NCI-H2227 (cell line): Measurements from ENCODE around the gene RXRB.
"Not testable (repeated sequence)": the region's sequence is repeated elsewhere in the genome, so short reads cannot be mapped to it uniquely, and the experiment has no call there.

Experiments
- DNase-seq: peaks from one replicate; lab custom pipeline; 2025; ENCODE audit not compliant: unreplicated experiment; lab: John Stamatoyannopoulos, UW

RXRB gene

DNA sequence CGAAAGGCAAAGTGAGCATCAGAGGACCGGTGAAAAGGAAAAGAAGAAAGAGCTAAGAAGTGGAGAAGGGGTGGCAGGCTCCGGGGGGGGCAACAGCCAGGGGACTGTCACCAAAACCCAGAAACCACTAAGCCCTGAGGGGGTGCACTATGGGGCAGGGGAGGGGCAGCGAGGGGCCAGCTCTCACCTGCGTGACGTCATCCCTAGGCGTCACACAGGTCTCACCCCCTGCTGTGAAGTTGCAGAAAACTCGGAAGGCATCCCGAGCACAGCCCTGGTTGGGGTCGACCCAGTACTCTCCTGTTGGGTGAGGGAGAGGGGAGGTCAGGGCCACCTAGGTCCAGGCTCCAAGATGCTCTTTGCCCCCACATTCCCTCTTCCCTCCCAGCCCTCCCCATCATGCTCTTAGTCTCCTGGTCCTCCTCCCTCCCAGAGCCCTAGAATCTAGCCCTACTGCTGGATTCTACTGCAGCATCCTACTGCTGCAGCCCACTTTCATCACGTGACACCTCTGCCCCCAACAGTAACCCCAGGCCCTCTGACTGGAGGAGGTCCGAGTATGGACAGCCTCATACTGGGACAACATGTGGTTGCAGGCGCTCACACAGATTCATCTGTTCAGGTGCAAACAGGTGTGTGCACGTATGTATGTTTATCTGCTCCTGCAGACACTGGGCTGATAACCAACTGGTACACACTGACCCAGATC lies 35.6 kb downstream of the RXRB start:
- DNase-seq = no peak

DNA sequence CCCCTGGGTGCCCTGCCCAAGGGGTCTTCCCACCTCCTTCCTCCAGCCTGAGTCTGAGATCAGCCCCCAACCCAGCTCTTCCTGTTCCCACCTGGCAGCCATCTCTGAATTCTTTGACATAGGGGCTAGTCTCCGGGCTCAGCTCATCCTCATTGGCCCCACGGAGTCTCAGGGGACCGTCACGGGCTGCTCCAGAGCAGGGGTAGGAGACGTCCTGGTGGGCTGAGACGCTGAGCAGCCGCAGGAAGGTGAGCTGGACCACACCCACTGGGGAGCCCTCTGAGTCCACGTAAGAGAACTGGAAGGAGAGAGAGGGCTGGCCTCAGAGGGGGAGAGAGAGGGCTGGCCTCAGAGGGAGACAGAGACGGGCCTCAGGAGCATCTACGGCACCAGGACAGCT lies 36.3 kb downstream of the RXRB start:
- no peak for DNase-seq

DNA sequence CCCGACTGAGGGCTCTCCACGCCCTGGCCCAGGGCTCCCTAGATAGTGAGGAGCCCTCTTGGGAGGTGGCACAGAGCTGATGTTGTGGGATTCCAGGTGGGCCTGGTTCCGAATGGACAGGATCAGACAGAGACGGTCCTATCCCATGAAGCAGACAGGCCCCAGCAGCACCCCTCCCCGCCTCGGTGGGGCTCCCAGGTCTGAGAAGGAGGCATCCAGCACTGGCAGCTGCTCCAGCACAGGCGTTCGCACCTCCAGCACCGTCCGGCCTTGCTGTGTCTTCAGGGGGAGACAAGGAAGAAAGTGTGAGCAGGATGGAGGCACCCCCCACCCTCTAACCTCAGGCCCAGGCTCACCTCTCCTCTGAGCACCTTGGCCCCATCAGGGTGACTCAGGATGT lies 36.9 kb downstream of the RXRB start:
- no peak for DNase-seq

DNA sequence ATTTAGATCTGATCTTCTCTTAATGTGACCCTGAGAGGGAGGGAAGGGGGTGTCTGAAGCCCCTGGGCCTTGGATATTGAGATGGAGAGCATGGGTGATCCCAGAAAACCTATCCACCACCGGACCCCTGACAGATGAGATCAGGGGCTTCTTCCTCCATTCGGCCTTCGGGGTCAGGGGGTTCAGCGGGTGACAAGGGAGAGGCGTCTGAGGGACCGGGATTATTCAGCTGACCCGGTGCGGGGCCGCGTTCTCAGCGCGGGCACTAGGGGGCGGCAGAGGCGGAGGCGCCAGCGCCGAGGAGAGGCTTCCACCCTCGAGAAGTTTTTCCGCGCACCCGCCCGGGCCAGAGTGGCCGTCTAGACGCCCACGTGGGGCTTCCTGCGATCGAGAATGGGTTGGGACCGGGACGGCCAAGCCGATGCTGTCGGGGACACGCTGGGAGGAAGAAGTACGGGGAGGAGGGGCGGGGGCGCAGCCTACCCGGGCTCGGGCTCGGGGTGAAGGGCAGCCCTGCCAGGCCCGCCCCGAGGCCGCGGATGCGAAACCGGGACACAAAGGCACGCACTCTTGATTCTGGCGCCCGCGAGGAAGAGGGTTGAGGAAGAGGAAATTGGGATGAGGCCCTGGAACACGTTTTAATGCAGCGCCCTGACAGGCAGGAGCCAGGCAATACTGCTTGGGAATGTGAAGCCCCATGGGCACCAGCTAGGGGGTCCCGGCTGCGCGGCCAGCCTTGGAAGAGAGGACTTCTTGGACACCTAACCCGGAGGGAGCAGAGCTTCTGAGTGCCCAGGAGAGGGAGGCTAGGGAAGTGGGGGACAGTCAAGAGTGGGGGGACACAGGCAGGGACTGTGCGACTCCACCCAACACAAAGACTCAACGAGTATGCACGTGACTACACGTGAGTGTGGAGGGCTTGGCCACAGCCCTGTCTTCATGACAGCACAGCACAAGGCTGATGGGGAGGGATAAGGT lies 38.8 kb downstream of the RXRB start:
- peak; percentile 80 for DNase-seq

DNA sequence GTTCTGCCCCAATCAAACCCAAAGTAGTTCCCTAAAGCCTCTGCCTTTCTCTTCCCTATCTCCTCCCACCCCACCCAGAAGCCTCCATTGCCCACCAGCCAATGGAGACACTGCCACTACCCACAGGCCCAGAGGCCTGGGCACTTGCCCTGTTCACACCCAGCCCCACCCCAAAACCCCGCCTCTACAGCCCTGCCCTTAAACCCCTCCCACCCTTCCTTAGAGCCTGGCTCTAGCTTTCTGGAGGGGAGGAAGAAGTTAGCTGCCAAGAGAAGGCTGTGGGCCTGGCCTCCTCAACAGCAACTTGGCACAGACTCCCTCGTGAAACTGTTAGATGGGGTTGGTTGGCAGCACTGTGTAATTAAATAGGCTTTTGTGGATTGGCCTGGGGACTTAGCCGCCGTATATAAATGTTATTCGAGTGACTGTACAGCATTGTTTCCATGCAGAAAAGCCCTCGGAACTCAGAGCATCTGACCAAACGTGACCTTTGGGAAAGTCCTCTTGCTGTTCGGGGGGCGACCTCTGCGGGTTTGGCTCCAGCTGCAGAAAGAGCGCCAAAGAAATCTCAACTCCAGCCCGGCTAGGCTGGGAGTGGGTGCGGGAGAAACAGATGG lies 39.6 kb downstream of the RXRB start:
- DNase-seq = peak; percentile 19

DNA sequence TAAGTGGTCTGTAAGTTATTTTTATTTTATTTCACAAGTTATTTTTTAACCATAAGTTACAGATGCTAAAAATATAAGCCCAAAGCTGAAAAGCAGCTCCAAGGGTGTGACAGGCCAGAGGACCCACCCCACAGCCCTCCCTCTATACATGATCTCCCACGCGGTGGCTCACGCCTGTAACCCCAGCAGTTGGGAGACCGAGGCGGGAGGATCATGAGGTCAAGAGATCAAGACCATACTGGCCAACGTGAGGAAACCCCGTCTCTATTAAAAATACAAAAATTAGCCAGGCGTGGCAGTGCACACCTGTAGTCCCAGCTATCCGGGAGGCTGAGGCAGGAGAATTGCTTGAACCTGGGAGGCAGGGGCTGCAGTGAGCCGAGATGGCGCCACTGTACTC lies 40.4 kb downstream of the RXRB start:
- DNase-seq = no peak

DNA sequence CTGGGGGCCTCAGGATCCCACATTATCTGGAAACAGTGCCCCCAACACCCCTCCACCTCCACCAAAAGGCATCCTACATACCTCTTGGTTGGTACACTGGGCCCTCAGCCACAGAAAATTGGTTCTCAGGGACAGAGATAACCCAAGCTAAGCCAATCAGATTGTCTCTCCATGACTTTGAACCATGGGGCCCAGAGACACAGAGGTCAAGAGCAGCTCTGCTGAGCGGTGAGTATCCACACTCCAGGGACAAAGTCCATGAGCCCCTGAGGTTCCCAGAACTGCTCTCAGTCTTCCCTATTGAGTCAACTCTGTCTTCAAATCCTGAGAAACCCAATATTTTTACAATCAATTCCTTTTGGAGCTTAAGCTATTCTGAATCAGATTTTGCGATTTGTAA lies 43.5 kb downstream of the RXRB start:
- DNase-seq = no peak

DNA sequence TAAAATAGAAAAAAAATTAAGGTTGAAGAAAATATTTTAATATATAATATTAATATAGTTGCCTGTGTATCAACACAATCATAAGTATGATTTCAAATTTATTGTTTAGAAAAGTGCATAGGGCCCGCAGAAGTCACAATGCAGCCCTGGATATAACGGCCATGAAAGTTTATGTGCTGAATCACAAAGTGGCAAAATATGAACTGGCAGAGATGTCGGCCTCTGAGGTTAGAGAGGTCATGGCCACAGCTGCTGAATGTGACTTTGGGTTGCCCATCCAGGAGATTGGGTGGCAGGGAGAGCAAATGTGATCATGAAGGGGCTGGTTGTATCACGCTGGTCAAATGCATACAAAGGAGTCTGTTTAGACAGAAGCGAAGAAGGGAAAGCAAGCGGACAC lies 43.9 kb downstream of the RXRB start:
- no peak for DNase-seq

DNA sequence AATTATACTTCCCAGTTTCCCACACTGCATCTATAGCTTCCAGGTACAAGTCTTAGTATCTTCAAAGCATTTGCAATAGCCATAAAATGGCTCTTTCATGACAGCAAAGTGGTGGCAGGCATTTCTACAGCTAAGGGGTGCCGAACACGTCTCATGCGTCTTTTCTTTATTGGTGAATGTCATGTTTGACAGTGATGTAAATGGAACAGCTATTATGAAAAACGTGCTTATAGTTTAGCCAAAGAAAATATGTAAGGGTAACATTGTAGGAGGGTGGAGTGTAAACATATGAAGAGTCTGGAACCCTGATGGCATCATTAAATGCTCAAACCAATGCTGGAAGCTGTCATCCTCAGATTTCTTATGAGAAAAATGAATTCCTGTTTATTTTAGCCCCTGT lies 46.1 kb downstream of the RXRB start:
- DNase-seq = no peak

DNA sequence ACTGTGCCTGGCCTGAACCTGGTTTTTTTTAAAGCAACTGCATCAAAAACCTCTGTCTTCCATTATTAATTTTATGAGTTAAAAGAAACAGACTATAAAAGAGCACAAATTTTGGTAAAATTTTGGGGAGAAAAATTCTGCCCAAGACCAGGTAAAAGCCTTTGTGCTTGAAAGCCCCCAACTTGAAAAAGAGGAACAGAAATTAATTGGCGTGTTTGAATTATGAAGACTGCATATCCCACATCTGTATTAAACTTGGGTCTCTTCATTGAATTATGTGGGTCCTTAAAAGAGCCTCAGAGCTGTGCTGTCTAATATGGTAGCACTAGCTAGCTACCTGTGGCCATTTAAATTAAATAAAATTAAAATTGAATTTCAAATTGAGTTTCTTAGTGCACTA lies 49.4 kb downstream of the RXRB start:
- no peak for DNase-seq

DNA sequence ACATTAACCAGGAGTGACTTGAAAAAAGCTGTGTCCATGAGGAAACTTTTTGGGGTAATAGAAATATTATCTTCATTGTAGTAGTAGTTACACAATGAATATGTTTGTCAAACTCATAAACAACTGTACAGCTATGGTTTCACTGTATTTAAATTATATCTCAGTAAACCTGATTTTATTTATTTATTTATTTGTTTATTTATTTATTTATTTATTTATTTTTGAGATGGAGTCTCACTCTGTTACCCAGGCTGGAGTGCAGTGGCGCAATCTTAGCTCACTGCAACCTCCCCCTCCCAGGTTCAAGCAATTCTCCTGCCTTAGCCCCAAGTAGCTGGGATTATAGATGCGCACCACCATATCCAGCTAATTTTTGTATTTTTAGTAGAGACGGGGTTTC lies 49.9 kb downstream of the RXRB start:
- not testable (repeated sequence) for DNase-seq

DNA sequence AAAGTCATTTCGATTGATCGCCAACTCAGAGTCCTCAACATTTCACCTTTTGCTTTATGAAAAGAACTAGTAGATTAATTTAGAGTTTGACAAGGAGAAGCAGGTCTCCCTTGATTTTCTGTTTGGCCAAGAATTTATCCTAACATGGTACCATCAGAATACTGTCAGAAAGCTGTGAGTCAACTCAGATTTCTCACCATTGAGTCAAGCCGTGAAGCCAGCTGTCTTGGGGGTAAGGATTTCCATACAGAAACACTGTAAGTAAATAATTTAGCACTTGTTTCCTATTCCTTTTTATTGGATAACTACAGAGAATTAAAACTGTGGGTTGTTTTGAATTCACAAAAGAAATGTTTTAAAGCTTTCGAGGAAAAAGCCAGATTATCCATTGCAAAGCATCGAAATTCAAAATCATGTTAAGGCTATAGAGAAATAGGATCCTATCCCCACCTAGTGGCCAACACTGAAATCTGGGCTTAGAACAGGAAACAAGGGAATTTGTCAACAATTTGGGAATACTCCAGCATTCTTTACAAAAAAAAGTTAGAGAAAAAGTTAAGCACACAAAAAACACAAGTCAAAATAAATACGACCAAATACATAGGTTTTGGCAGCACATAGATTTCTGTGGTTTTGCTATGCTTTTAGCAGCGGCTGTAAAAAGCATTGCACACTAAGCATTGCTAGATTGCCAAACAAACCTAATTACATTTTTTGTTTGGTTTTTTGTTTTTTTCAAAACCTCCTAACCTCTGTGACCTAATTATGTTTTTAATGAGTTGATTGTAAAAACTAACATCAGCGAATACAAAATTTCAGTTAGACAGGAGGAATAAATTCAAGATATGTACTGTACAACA lies 52.4 kb downstream of the RXRB start:
- DNase-seq = peak; percentile 52

DNA sequence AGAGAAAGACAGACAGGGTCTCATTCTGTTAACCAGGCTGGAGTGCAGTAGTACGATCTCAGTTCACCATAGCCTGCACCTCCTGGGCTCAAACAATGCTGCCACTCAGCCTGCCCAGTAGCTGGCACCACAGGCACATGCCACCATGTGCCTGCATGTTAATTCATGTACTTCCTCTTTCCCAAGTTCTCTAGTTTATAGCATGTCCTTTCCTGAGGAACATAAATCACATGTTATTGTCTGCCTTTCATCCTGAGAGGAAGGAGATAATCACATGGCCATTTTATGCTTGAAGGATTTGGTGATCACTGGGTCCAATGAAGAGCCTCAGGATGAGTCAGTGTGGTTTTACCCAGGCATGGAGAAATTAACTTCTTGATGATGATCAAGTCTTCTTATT lies 56.1 kb downstream of the RXRB start:
- no peak for DNase-seq
